WERI-Rb-1 (cell line): Measurements from ENCODE around the gene L3MBTL1.

Experiments
- DNase-seq: peaks from one replicate; pipeline ENCODE4 v3.0.0-alpha.2; 2020
- H3K27ac ChIP-seq: fragments of 250-450 bp; sonication (Bioruptor Pico); 2 replicates; pipeline ENCODE4 v1.5.1; 2020; ENCODE audit warnings: mild to moderate bottlenecking, moderate library complexity
- H3K27me3 ChIP-seq: fragments of 250-450 bp; sonication (Bioruptor Pico); 2 replicates; pipeline ENCODE4 v1.5.1; 2021; ENCODE audit warnings: mild to moderate bottlenecking, low read depth, moderate library complexity; ENCODE audit not compliant: insufficient read depth, severe bottlenecking
- H3K36me3 ChIP-seq: fragments of 250-450 bp; sonication (Bioruptor Pico); 2 replicates; pipeline ENCODE4 v1.5.1; 2020; ENCODE audit warnings: mild to moderate bottlenecking, moderate library complexity
- H3K4me3 ChIP-seq: 2 replicates; pipeline ENCODE4 v1.5.1; 2011; ENCODE audit warnings: low read depth, mild to moderate bottlenecking, control low read depth, low read length
- H3K9me3 ChIP-seq: fragments of 250-450 bp; sonication (Bioruptor Pico); 2 replicates; pipeline ENCODE4 v1.5.1; 2021; ENCODE audit warnings: mild to moderate bottlenecking, moderate library complexity; ENCODE audit not compliant: severe bottlenecking
- TF ChIP-seq, protein P1 (sequence below): IDR thresholded peaks from 2 replicates; pipeline ENCODE4 v1.5.1; 2011; ENCODE audit warnings: low read depth, mild to moderate bottlenecking, control low read depth, inconsistent platforms, low read length

L3MBTL1 gene

DNA sequence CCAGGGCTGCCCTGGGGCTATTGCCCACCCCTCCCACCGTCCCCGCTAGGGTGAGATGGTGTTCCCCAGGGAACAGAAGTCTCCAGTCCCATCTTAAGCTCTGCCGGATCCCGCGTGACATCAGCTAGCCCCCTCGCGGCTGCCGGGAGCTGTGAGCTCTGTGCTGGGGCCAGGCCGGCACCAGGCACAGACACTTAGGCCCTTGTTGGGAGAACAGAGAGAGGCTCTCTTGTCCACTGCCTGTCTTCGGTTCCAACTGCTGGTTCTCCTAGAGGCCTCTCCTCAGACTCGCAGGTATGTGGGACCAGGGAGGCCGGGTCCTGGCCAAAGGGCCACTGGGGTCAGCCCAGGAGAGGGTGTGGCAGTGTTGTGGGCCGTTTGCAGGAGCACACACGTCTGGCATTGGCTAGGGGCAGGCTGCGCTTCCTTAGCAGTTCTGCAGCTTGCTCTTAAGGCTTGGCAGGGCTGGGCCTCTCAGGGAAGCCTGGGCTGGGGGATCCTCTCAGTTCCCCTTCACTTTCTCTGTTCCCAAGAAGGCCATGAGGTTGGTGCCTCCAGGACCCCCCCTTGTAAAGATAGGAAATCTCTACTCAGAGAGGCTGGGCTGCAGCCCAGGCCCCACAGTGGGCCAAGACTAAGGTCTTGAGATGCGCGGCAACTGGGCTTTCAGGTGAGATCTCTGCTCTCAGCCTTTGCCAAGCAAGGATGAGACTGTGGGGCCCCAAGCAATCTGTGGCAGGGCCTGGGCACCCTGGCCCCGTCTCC is 57.7 kb downstream of the L3MBTL1 start:
- Histone ChIP-seq H3K27ac (no peak overlapping the region), H3K36me3 (no peaks in the 10 kb centered on the region), H3K27me3 (no peaks in the 10 kb centered on the region), H3K9me3 (no peaks in the 10 kb centered on the region), H3K4me3 (no peak overlapping the region)
- TF ChIP-seq, protein P1, sequence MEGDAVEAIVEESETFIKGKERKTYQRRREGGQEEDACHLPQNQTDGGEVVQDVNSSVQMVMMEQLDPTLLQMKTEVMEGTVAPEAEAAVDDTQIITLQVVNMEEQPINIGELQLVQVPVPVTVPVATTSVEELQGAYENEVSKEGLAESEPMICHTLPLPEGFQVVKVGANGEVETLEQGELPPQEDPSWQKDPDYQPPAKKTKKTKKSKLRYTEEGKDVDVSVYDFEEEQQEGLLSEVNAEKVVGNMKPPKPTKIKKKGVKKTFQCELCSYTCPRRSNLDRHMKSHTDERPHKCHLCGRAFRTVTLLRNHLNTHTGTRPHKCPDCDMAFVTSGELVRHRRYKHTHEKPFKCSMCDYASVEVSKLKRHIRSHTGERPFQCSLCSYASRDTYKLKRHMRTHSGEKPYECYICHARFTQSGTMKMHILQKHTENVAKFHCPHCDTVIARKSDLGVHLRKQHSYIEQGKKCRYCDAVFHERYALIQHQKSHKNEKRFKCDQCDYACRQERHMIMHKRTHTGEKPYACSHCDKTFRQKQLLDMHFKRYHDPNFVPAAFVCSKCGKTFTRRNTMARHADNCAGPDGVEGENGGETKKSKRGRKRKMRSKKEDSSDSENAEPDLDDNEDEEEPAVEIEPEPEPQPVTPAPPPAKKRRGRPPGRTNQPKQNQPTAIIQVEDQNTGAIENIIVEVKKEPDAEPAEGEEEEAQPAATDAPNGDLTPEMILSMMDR: no peak
- DNase-seq: no peak

DNA sequence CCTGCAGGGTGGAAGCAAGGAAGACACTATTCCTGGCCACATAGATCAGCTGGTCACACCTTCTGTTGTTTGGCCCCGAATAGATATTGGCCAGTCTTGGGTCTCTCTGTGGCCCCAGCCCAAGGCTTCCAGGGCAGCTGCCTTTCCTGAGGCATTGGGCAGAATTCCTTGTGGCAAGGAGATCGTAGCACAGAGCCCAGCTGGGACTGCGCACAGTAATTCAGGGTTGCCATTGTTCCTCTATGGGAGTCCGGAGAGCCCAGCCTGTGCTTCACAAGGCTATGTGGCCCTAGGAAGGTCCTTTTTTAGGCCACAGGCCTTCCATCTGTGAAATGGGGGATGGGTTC is 58.2 kb downstream of the L3MBTL1 start:
- Histone ChIP-seq H3K9me3 (no peaks in the 10 kb centered on the region), H3K36me3 (no peaks in the 10 kb centered on the region), H3K27ac (no peak overlapping the region), H3K27me3 (no peaks in the 10 kb centered on the region), H3K4me3 (no peak overlapping the region)
- TF ChIP-seq, protein P1: no peak
- no peak for DNase-seq

DNA sequence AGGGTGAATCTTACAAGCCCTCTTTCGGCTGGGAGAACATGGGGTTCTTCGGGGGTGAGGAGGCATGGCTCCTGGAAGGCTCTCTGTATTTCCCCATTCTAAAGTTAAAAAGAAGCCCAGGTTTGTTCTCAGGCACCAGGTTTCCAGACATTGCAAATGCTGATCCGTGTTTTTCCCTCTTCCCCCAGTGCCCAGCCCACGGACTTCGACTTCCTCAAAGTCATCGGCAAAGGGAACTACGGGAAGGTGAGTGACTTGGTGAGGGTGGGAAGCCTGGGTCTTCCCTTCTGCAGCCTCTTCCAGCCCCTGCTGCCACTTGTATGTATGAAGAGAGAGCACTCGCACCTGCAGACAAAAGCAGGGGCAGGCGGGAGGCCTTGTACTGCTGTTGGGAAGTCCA is 60.0 kb downstream of the L3MBTL1 start:
- Histone ChIP-seq H3K9me3 (no peaks in the 10 kb centered on the region), H3K4me3 (no peak overlapping the region), H3K27me3 (no peaks in the 10 kb centered on the region), H3K36me3 (no peaks in the 10 kb centered on the region), H3K27ac (no peak overlapping the region)
- TF ChIP-seq, protein P1: no peak
- DNase-seq: no peak

DNA sequence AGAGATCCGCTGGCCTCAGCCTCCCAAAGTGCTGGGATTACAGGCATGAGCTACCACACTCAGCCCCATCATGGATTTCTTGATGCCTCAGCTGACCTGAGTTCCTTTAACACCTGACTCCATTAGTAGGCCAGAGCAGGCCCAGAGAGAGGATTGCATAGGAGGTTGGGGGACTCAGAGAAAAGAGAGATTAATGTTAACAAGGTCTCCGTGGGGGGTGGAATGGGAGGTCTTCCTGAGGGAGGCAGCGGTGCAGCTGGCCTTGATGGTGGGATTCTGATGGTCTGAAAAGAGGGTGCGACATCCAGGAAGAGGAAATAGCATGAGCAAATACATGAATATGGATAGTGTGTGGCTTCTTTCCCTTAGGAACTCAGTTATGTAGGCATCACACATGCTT is 61.2 kb downstream of the L3MBTL1 start:
- H3K4me3 ChIP-seq: no peak overlapping the region
- H3K27ac ChIP-seq: no peak overlapping the region
- TF ChIP-seq, protein P1: no peak
- H3K27me3 ChIP-seq: no peaks in the 10 kb centered on the region
- no peaks in the 10 kb centered on the region for H3K9me3 ChIP-seq
- H3K36me3 ChIP-seq: no peaks in the 10 kb centered on the region
- DNase-seq: no peak

DNA sequence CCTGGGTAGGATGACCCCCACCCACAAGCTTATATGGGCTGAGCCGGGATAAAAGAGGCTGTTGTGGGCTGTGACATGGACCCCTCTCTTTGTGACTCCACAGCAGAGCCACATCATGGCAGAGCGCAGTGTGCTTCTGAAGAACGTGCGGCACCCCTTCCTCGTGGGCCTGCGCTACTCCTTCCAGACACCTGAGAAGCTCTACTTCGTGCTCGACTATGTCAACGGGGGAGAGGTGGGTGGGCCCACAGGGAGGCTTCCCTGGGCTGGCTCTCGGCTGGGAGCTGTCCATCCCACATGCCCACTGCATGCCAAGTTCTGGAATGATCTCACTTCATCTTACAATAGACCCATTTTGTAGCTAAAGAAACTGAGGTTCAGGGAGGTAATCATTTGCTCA is 61.8 kb downstream of the L3MBTL1 start:
- DNase-seq: no peak
- Histone ChIP-seq H3K9me3 (no peaks in the 10 kb centered on the region), H3K27me3 (no peaks in the 10 kb centered on the region), H3K36me3 (no peaks in the 10 kb centered on the region), H3K27ac (no peak overlapping the region), H3K4me3 (no peak overlapping the region)
- TF ChIP-seq, protein P1: no peak

DNA sequence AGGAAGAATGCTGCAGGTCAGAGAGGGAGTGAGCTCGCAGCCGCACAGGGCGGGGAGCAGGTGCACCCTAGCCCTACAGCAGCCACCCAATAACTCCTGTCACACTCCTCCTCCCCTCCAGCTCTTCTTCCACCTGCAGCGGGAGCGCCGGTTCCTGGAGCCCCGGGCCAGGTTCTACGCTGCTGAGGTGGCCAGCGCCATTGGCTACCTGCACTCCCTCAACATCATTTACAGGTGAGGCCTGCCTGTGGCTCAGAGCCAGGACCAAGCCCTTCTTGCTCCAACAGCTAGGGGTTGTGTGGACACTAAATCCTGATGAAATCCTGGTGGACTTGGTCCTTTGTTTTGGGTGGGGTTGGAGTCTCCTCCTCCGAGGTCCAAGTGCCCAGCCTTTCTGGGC is 63.0 kb downstream of the L3MBTL1 start:
- Histone ChIP-seq H3K4me3 (no peak overlapping the region), H3K27ac (no peak overlapping the region), H3K27me3 (no peaks in the 10 kb centered on the region), H3K9me3 (no peaks in the 10 kb centered on the region), H3K36me3 (no peaks in the 10 kb centered on the region)
- TF ChIP-seq, protein P1: no peak
- DNase-seq: no peak
